K562 (cell line): ENCODE data around the gene S100A7A. TPM values are rescaled to one million over a fixed set of nuclear protein-coding genes. Genes with fewer than 3 reads are reported as not detected.
"Not testable (repeated sequence)": the region's sequence is repeated elsewhere in the genome, so short reads cannot be mapped to it uniquely, and the experiment has no call there.

Experiments
- ATAC-seq: fragments of 200-7000 bp; cut with Tn5 transposase; 3 replicates; pipeline ENCODE4 v1.9.1; 2020; ENCODE audit warnings: moderate library complexity
- BruUV-seq: library from RNA; stranded (reverse); fragments of 400-500 nt; replicated peaks from 2 replicates; lab custom pipeline; 2021; lab: Mats Ljungman, UMichigan
- CTCF ChIA-PET: fragments of 300-600 bp; formaldehyde crosslinking; extraction: SDS; loops from one replicate; lab custom pipeline; 2021; ENCODE audit warnings: low intra/inter-chr PET ratio; lab: Yijun Ruan, JAX
- POLR2A ChIA-PET: fragments of 300-600, 350-650 bp; sonication (Branson Sonifier 250); formaldehyde crosslinking; extraction: SDS; loops from one replicate; lab custom pipeline; 2021; ENCODE audit warnings: antibody characterized with exemption, inconsistent platforms; lab: Yijun Ruan, JAX
- DNase-seq, 4 experiments: peaks; one replicate each; pipeline versions ENCODE4 v3.0.0 to v3.0.0-alpha.2; 2011 to 2018; ENCODE audit warnings: low spot score in 3 of 4, mixed read lengths in 3 of 4; ENCODE audit errors: extremely low read depth in 1 of 4
- FAIRE-seq: peaks from 2 replicates; lab custom pipeline; 2011; peaks lifted over from hg19 to GRCh38; lab: Jason Lieb, UNC
- H2AFZ ChIP-seq: 2 replicates; pipeline ENCODE4 v1.6.0; 2011; ENCODE audit warnings: low read depth, low read length, control low read depth, inconsistent platforms
- H3K27ac ChIP-seq: fragments of 200-600 bp; 3 replicates; pipeline ENCODE4 v1.8.0; 2011; ENCODE audit warnings: low read depth, mild to moderate bottlenecking, control low read depth, inconsistent platforms, low read length, moderate library complexity, mixed read lengths; ENCODE audit errors: extremely low read depth
- H3K27me3 ChIP-seq, 2 experiments: fragments of 300-600 bp in 1 of 2; 2 replicates in 1 of 2; 3 replicates in 1 of 2; pipeline versions ENCODE4 v1.6.0 to v1.8.0; 2011; ENCODE audit warnings: inconsistent platforms in 2 of 2, low read length in 2 of 2, mild to moderate bottlenecking in 1 of 2, mixed read lengths in 1 of 2, moderate library complexity in 1 of 2; ENCODE audit not compliant: control insufficient read depth in 2 of 2, insufficient read depth in 2 of 2
- H3K36me3 ChIP-seq: fragments of 300-600 bp; 3 replicates; pipeline ENCODE4 v1.8.0; 2011; ENCODE audit warnings: mild to moderate bottlenecking, low read length, inconsistent platforms; ENCODE audit not compliant: control insufficient read depth, insufficient read depth
- H3K4me1 ChIP-seq, 2 experiments: fragments of 200-600 bp in 1 of 2; replicated peaks in 1 of 2; 2 replicates in 1 of 2; 3 replicates in 1 of 2; pipeline versions ENCODE4 v1.5.1 to v1.8.0; 2011; ENCODE audit warnings: inconsistent platforms in 2 of 2, low read length in 2 of 2, mild to moderate bottlenecking in 1 of 2, mixed read lengths in 1 of 2, moderate library complexity in 1 of 2; ENCODE audit not compliant: control insufficient read depth in 2 of 2, insufficient read depth in 2 of 2
- H3K4me2 ChIP-seq: 2 replicates; pipeline ENCODE4 v1.6.1; 2011; ENCODE audit warnings: low read length, control low read depth, inconsistent platforms, mixed read lengths; ENCODE audit not compliant: insufficient read depth
- H3K4me3 ChIP-seq: fragments of 200-600 bp; sonication (generic), shearing (Covaris generic); 2 replicates; pipeline ENCODE4 v1.5.1; 2016; ENCODE audit warnings: control low read depth, inconsistent platforms
- H3K79me2 ChIP-seq: fragments of 200-600 bp; 3 replicates; pipeline ENCODE4 v1.8.0; 2011; ENCODE audit warnings: low read length, inconsistent platforms; ENCODE audit not compliant: control insufficient read depth, insufficient read depth
- H3K9ac ChIP-seq, 2 experiments: 2 replicates each; pipeline versions ENCODE4 v1.6.0 to v1.6.1; 2011; ENCODE audit warnings: low read depth in 2 of 2, low read length in 2 of 2, control low read depth in 1 of 2, inconsistent platforms in 1 of 2, mild to moderate bottlenecking in 1 of 2, mixed read lengths in 1 of 2; ENCODE audit not compliant: insufficient read depth in 1 of 2
- H3K9me1 ChIP-seq: one replicate; pipeline ENCODE4 v1.6.0; 2011; ENCODE audit warnings: inconsistent platforms, mild to moderate bottlenecking, low read length, moderate library complexity; ENCODE audit not compliant: control insufficient read depth, insufficient read depth
- H3K9me3 ChIP-seq: replicated peaks from 2 replicates; pipeline ENCODE4 v1.5.1; 2011; ENCODE audit warnings: low read depth, low read length, inconsistent platforms; ENCODE audit not compliant: control insufficient read depth, insufficient read depth
- H4K20me1 ChIP-seq: replicated peaks from 2 replicates; pipeline ENCODE4 v1.6.1; 2011; ENCODE audit warnings: low read length, inconsistent platforms, mixed read lengths; ENCODE audit not compliant: control insufficient read depth, insufficient read depth
- WGBS: fragments of 100-300 bp; shearing (Covaris generic); methylation state at CpG from one replicate; pipeline ENCODE4 v1.1.6; 2016; ENCODE audit warnings: low coverage, mixed read lengths; ENCODE audit not compliant: insufficient coverage; ENCODE audit errors: missing lambda C conversion rate; 5-methylcytosine and 5-hydroxymethylcytosine counted together
- in situ Hi-C: fragments of 300-500 bp; cut with MboI; formaldehyde crosslinking; loops from 4 replicates; pipeline ENCODE4 v1.15.0; 2018; ENCODE audit warnings: inconsistent platforms, mixed read lengths
- intact Hi-C: fragments of 100-400 bp; cut with micrococcal nuclease; formaldehyde crosslinking; loops from 2 replicates; pipeline ENCODE4 v1.14.2; 2022
- polyA plus RNA-seq, 8 experiments: library from polyadenylated mRNA; depleted of rRNA in 4 of 8; stranded (reverse) in 5 of 8; unstranded in 3 of 8; fragments of >200 nt; fragmentation: Nextera tagmentation in 2 of 8; fragmentation: Illumina TruSeq in 1 of 8; extraction: Ambion mirVana in 2 of 8; extraction: Trizol in 1 of 8; gene quantifications; 2 replicates each; pipeline versions ENCODE4 v1.2.1 to v1.2.3, GENCODE V29; 2011 to 2014; ENCODE audit warnings: inconsistent platforms in 1 of 8, missing spikeins in 1 of 8
- total RNA-seq, 7 experiments: library from RNA; depleted of rRNA in 6 of 7; stranded (reverse); fragments of >200 nt in 6 of 7; fragmentation: Illumina TruSeq in 2 of 7; extraction: Trizol in 2 of 7; gene quantifications; 2 replicates each; pipeline versions ENCODE4 v1.2.1 to v1.2.3, GENCODE V29; 2011 to 2021; ENCODE audit warnings: low replicate concordance in 1 of 7

S100A7A gene
- total and polyA plus RNA-seq, 9 of the 15 experiments (the other 6 are each of a cell fraction or from before 2014, with no cell fraction given) = not detected

DNA sequence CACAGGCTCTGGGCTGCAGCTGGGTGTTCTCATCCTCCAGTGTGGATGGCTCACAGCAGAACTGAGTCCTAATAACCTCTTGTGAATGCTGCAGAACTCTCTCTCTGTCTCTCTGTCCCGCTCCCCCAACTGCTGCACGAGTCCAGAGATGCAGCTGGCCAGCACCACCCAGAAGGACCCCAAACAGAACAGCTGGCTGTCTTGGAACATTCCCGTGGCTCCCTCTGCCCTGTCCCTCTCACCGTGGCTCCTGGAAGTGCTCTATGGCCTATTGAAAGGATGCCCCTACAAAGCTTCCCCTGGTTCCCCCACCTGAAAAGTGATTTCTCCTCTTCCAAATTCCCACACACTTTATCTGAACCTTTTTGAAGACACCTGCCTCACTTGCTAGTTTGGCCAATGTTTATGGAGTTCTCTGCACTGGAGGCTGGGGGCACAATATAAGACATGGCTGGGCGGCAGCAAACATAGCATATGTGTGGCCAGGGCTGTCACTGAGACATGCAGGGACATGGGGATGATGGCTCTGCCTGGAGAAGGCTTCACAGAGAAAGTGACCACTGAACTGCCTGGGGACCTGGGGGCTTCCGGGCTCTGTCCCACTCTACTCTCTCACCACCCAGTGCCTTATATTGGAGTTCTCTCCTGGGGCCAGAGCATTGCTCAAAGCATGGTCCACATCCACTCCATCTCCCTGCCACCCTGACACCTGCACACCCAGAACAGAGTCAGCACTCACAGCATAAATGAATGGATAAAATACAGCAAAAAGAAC is 10.3 kb upstream of the S100A7A start:
- BruUV-seq, H3K9me3 ChIP-seq, H2AFZ ChIP-seq, H3K4me2 ChIP-seq, intact Hi-C loops, H3K4me1 ChIP-seq, H3K4me3 ChIP-seq, DNase-seq, H3K27ac ChIP-seq, H3K79me2 ChIP-seq, in situ Hi-C loops, CTCF ChIA-PET, H4K20me1 ChIP-seq, ATAC-seq, H3K9me1 ChIP-seq, FAIRE-seq, H3K9ac ChIP-seq, H3K36me3 ChIP-seq: not testable (repeated sequence)
- peaks cover 8 to 25% of the 10 kb centered on the region in 2 experiments; a peak in 3 of 5 replicates for H3K27me3 ChIP-seq
- POLR2A ChIA-PET = interaction anchor here (0.8 to 1.0 kb wide), 3 partner anchors 10 to 752 kb away, joined by 3 read pairs; no protein-coding TSS in a partner anchor
- 3% methylated on average over 6 of the region's 6 CpGs for WGBS

DNA sequence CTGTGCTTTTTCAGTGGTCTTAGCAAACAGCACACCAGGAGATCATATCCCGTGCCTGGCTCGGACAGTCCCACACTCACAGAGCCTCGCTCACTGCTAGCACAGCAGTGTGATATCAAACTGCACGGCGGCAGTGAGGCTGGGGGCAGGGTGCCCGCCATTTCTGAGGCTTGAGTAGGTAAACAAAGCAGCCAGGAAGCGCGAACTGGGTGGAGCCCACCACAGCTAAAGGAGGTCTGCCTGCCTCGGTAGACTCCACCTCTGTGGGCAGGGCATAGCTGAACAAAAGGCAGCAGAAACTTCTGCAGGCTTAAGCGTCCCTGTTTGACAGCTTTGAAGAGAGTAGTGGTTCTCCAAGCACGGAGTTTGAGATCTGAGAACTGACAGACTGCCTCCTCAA is 9.0 kb upstream of the S100A7A start:
- H4K20me1 ChIP-seq, H3K9me1 ChIP-seq, H3K9ac ChIP-seq, H3K36me3 ChIP-seq, H3K9me3 ChIP-seq, H3K79me2 ChIP-seq, FAIRE-seq, H3K4me1 ChIP-seq, ATAC-seq, CTCF ChIA-PET, H2AFZ ChIP-seq, H3K27ac ChIP-seq, H3K4me3 ChIP-seq, in situ Hi-C loops, intact Hi-C loops, BruUV-seq: not testable (repeated sequence)
- POLR2A ChIA-PET = interaction anchor here (1.0 to 1.1 kb wide), 3 partner anchors 11 to 108 kb away, joined by 3 read pairs; no protein-coding TSS in a partner anchor
- H3K27me3 ChIP-seq = peaks cover 2 to 16% of the 10 kb centered on the region in 2 experiments; a peak in 3 of 5 replicates
- WGBS = 3% methylated on average over 11 of the region's 11 CpGs
- 0 out of 2 replicates have a peak overlapping the region, but pooled peaks have one; percentile 7 for H3K4me2 ChIP-seq
- DNase-seq = peak in 1 of 4 experiments; percentile 9

DNA sequence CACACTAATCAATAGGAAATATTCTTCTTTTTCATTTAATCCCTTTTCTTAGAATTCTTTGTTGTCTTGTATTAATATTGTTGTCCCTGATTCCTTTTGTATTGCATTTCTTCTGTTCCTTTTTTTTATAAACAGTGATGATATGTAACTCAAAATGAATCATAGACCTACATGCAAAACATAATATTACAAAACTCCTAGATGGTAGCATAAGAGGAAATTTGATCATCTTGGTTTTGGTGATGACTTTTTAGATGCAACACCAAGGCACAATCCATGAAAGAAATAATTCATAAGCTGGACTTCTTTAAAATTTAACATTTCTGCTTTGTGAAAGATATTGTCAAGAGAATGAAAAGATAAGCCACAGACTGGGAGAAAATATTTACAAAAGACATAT is 2.4 kb upstream of the S100A7A start:
- intact Hi-C loops, ATAC-seq, H3K27ac ChIP-seq, H3K9ac ChIP-seq, H3K27me3 ChIP-seq, H3K4me2 ChIP-seq, in situ Hi-C loops, BruUV-seq, CTCF ChIA-PET, H2AFZ ChIP-seq, DNase-seq, H3K4me1 ChIP-seq, H4K20me1 ChIP-seq, POLR2A ChIA-PET, H3K9me3 ChIP-seq, H3K4me3 ChIP-seq, H3K79me2 ChIP-seq, H3K9me1 ChIP-seq, H3K36me3 ChIP-seq: not testable (repeated sequence)
- FAIRE-seq = peak; percentile 23
